ENCODE results near the gene TNFRSF4. TPM values are rescaled to one million over a fixed set of nuclear protein-coding genes. Genes with fewer than 3 reads are reported as not detected.

The TNFRSF4 gene
- total RNA-seq, 1 experiment from 2014 or later = 0.37 TPM

DNA sequence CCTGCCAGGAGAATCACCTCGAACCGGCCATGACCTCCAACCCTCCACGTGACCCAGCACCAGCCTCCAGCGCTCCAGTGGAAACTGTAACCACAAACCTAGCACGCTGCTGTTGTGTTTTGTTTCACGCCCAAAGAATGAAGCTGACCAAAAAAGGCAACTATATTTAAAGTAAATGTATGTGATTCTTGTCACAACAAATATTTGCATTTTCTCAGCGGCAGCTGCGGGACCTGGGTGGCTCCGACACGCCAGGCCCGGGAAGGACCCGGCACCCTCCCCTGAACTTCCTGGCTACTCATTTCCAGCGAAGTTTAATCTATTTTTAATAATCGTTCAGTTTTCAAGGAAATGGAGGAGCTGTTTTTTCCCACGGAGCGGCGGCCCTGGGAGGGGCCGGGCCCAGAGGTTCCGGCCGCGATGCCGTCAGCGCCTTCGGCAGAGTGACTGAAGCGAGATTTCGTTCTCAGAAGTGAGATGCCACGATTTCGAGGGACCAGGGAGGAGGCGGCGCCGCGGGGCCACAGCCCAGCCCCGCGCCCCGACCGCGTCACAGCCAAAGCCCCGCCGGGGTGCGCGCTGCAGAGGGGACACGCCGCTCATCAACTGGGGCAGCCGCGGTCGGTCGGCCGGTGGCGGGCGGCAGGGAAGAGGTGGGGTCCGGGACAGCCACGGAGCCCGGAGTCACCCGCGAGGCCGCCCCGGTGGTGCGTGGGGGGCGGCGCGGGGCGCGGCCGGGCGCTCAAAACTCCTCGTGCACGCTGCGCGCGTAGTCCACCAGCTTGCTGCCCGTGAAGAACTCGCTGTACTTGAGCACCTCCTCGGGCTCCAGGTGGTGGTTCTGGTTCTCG is 3.0 kb upstream of the TNFRSF4 start:
- H3K9ac ChIP-seq (ENCODE audit: low read length) = no peak overlapping the region
- H3K4me1 ChIP-seq (ENCODE audit: control insufficient read depth in 1 of 2, insufficient read depth in 2 of 2, low read length in 2 of 2) = peaks cover 0 to 7% of the 10 kb centered on the region in 2 experiments; a peak in 2 of 4 replicates
- peaks cover 8 to 16% of the 10 kb centered on the region in 2 experiments; a peak in 3 of 4 replicates for H3K36me3 ChIP-seq (ENCODE audit: control insufficient read depth in 1 of 2, insufficient read depth in 2 of 2, low read length in 2 of 2)
- ChIA-PET POLR2A (no interaction called here), RAD21 (ENCODE audit: low non-redundant PET in 1 of 2, low total read pairs in 2 of 2, uncharacterized antibody in 2 of 2, unreplicated experiment in 2 of 2) (no interaction called here), CTCF (no interaction called here)
- intact Hi-C loops (cut with micrococcal nuclease) = no loop called here
- TF ChIP-seq, protein P1, sequence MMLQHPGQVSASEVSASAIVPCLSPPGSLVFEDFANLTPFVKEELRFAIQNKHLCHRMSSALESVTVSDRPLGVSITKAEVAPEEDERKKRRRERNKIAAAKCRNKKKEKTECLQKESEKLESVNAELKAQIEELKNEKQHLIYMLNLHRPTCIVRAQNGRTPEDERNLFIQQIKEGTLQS (IDR thresholded peaks at IDR 0.05) = no peak
- no peak for TF ChIP-seq SP1 (IDR thresholded peaks at IDR 0.05; ENCODE audit: low read depth)
- TF ChIP-seq, protein P2, sequence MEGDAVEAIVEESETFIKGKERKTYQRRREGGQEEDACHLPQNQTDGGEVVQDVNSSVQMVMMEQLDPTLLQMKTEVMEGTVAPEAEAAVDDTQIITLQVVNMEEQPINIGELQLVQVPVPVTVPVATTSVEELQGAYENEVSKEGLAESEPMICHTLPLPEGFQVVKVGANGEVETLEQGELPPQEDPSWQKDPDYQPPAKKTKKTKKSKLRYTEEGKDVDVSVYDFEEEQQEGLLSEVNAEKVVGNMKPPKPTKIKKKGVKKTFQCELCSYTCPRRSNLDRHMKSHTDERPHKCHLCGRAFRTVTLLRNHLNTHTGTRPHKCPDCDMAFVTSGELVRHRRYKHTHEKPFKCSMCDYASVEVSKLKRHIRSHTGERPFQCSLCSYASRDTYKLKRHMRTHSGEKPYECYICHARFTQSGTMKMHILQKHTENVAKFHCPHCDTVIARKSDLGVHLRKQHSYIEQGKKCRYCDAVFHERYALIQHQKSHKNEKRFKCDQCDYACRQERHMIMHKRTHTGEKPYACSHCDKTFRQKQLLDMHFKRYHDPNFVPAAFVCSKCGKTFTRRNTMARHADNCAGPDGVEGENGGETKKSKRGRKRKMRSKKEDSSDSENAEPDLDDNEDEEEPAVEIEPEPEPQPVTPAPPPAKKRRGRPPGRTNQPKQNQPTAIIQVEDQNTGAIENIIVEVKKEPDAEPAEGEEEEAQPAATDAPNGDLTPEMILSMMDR (IDR thresholded peaks at IDR 0.05 in 2 of 3, conservative IDR thresholded peaks at IDR 0.05 in 1 of 3; ENCODE audit: borderline replicate concordance in 1 of 3, insufficient read depth in 1 of 3, low read depth in 2 of 3, low read length in 2 of 3) = no peak
- no peak for TF ChIP-seq EZH2phosphoT487 (IDR thresholded peaks at IDR 0.05; ENCODE audit: borderline replicate concordance)
- TF ChIP-seq ZNF274 (IDR thresholded peaks at IDR 0.05; ENCODE audit: low read depth, low read length) = no peak
- TF ChIP-seq TCF7L2 (IDR thresholded peaks at IDR 0.05; ENCODE audit: borderline replicate concordance, extremely low read depth, insufficient read depth, insufficient read length) = no peak
- no peak for TF ChIP-seq SIN3A (IDR thresholded peaks at IDR 0.05; ENCODE audit: low read depth)
- TF ChIP-seq EZH2 (IDR thresholded peaks at IDR 0.05) = no peak
- no peak for TF ChIP-seq EGR1 (IDR thresholded peaks at IDR 0.05; ENCODE audit: low read depth)
- no peak for TF ChIP-seq SRF (IDR thresholded peaks at IDR 0.05; ENCODE audit: low read depth)
- TF ChIP-seq ELF1 (IDR thresholded peaks at IDR 0.05; ENCODE audit: borderline replicate concordance, low read depth) = no peak
- no peak for TF ChIP-seq POLR2AphosphoS5 (IDR thresholded peaks at IDR 0.05; ENCODE audit: low read depth, low read length)
- TF ChIP-seq ZFX (IDR thresholded peaks at IDR 0.05) = no peak
- TF ChIP-seq RAD21 (IDR thresholded peaks at IDR 0.05; ENCODE audit: low read depth) = no peak
- peak overlapping the region; percentile 11; the same call in 1 of the 2 replicates for H3K27ac ChIP-seq (ENCODE audit: low read depth, low read length)
- no peaks in the 10 kb centered on the region for H3K79me2 ChIP-seq (ENCODE audit: insufficient read depth, low read length)
- H3K4me2 ChIP-seq (ENCODE audit: low read length) = no peak overlapping the region
- H4K20me1 ChIP-seq (ENCODE audit: insufficient read depth) = no peaks in the 10 kb centered on the region
- H3K4me3 ChIP-seq (replicated peaks in 1 of 2; ENCODE audit: low read depth in 1 of 2, low read length in 2 of 2) = no peak overlapping the region
- no peaks in the 10 kb centered on the region for H3K9me2 ChIP-seq (ENCODE audit: insufficient read depth)
- DNase-seq (ENCODE audit: low read depth, low spot score) (no peak), ATAC-seq (no peak)
- no peaks in the 10 kb centered on the region for H3K27me3 ChIP-seq (ENCODE audit: insufficient read depth, low read length)
- H3K9me3 ChIP-seq (ENCODE audit: control insufficient read depth in 1 of 2, insufficient read depth in 1 of 2, low read depth in 1 of 2, low read length in 2 of 2) = no peaks in the 10 kb centered on the region
- no peak overlapping the region for H2AFZ ChIP-seq (ENCODE audit: low read depth, low read length, poor library complexity, severe bottlenecking)
- no TSS peak for BruUV-seq (replicated peaks)

Measured in HCT116 (cell line).